Hepatocyte (in vitro differentiated cells): Measurements from ENCODE around the gene EVX2.

Source experiments
- CTCF ChIP-seq: fragments of 200-600 bp; sonication (generic); IDR thresholded peaks from 2 replicates; pipeline ENCODE4 v1.5.1; 2016; ENCODE audit warnings: antibody characterized with exemption, mild to moderate bottlenecking; ENCODE audit not compliant: poor library complexity
- EZH2 ChIP-seq: fragments of 200-600 bp; sonication (generic); IDR thresholded peaks from 2 replicates; pipeline ENCODE4 v1.6.1; 2016; ENCODE audit warnings: antibody characterized with exemption, mild to moderate bottlenecking, borderline replicate concordance
- EZH2phosphoT487 ChIP-seq: fragments of 200-600 bp; sonication (generic); IDR thresholded peaks from one replicate; pipeline ENCODE4 v1.6.1; 2018; ENCODE audit warnings: antibody characterized with exemption, mild to moderate bottlenecking, low read depth, moderate library complexity; ENCODE audit not compliant: unreplicated experiment, severe bottlenecking

GRCh38 chr2:176094349-176094748 lies 10.6 kb upstream of the EVX2 start:
- TF ChIP-seq EZH2 (peak; percentile 60), CTCF (no peak), EZH2phosphoT487 (peak; percentile 20)
